ENCODE results near the gene SETD3.
A peak's percentile ranks its signal among the peaks of the same experiment; 100 is the strongest.

SETD3 gene

GRCh38 chr14:99422228-99423010 lies 58.2 kb downstream of the SETD3 start:
- DNase-seq, result no peak

GRCh38 chr14:99420711-99421110 lies 59.9 kb downstream of the SETD3 start:
- DNase-seq, result no peak

- DNase-seq, result no peak
Measured at GRCh38 chr14:99419905-99420304, 60.8 kb downstream of the SETD3 start.

- DNase-seq, result no peak
Measured at GRCh38 chr14:99418242-99418641, 62.4 kb downstream of the SETD3 start.

GRCh38 chr14:99416909-99417308 lies 63.8 kb downstream of the SETD3 start:
- no peak for DNase-seq

GRCh38 chr14:99415496-99416281 lies 65.0 kb downstream of the SETD3 start:
- DNase-seq, result peak; percentile 82

GRCh38 chr14:99413911-99414310 lies 66.7 kb downstream of the SETD3 start:
- no peak for DNase-seq

GRCh38 chr14:99413172-99413571 lies 67.5 kb downstream of the SETD3 start:
- no peak for DNase-seq

GRCh38 chr14:99412117-99413061 lies 68.3 kb downstream of the SETD3 start:
- DNase-seq, result no peak

- no peak for DNase-seq
Measured at GRCh38 chr14:99410019-99410418, 70.6 kb downstream of the SETD3 start.

- no peak for DNase-seq
Measured at GRCh38 chr14:99408971-99409289, 71.7 kb downstream of the SETD3 start.

GRCh38 chr14:99408286-99408970 lies 72.2 kb downstream of the SETD3 start:
- no peak for DNase-seq

GRCh38 chr14:99407416-99407815 lies 73.2 kb downstream of the SETD3 start:
- DNase-seq, result no peak

- DNase-seq, result no peak
Measured at GRCh38 chr14:99402950-99403349, 77.7 kb downstream of the SETD3 start.

GRCh38 chr14:99402285-99402648 lies 78.4 kb downstream of the SETD3 start:
- DNase-seq, result no peak

GRCh38 chr14:99401621-99402284 lies 78.9 kb downstream of the SETD3 start:
- DNase-seq, result no peak

GRCh38 chr14:99401211-99401610 lies 79.4 kb downstream of the SETD3 start:
- no peak for DNase-seq

GRCh38 chr14:99397698-99398097 lies 83.0 kb downstream of the SETD3 start:
- DNase-seq, result no peak

GRCh38 chr14:99395909-99396530 lies 84.6 kb downstream of the SETD3 start:
- DNase-seq, result peak; percentile 55

- no peak for DNase-seq
Measured at GRCh38 chr14:99394602-99395156, 86.0 kb downstream of the SETD3 start.

- DNase-seq, result peak; percentile 23
Measured at GRCh38 chr14:99393059-99393655, 87.5 kb downstream of the SETD3 start.

All from fibroblast of skin of abdomen (primary cell).